GM23248 (cell line): ENCODE measurements around the gene WNK2.

ENCODE experiments used
- EZH2 ChIP-seq: fragments of 200-600 bp; sonication (generic); IDR thresholded peaks from 2 replicates; pipeline ENCODE4 v1.6.1; 2018; ENCODE audit warnings: antibody characterized with exemption, mild to moderate bottlenecking; ENCODE audit not compliant: insufficient read depth, poor library complexity, severe bottlenecking
- EZH2phosphoT487 ChIP-seq: fragments of 200-600 bp; sonication (generic); IDR thresholded peaks from 2 replicates; pipeline ENCODE4 v1.6.1; 2018; ENCODE audit warnings: antibody characterized with exemption, moderate library complexity, mild to moderate bottlenecking, low read depth; ENCODE audit not compliant: insufficient read depth

DNA sequence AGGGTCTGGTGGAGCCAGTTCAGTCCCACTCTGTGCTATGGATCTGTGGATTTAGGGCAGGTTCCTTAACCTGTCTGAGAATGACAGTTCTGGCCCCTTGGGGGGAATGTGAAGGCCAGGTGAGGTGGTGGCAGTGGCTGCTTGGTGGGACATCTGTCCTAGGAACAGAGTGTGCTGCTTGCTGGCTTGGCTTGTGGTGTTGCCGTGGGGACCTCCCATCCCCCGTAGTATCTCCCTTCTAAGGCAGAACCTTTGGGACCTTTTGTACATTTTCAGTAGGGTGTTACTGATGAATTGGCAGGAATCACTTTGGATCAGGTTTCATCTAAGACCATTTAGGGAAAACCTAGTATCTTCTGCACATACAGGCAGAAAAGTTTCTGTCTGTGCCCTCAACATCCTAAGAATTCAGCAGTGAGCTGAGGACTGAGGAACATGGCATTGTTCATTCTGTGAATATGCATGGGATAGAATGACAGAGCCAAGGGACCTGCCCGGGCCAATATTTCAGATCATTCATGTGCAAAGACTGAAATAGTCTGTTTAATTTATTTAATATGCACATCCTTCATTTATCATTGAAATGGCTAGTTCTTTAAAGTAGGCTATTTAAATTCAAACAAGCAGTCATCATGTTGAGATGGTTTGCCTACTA lies 64.6 kb downstream of the WNK2 start:
- TF ChIP-seq EZH2phosphoT487 = no peak
- no peak for TF ChIP-seq EZH2
